SHP77 (cell line): ENCODE data around the gene KPNA6.
"Not testable (repeated sequence)": the region's sequence is repeated elsewhere in the genome, so short reads cannot be mapped to it uniquely, and the experiment has no call there.

Experiments
- DNase-seq, 2 experiments: peaks; one replicate each; lab custom pipeline; 2025; lab: John Stamatoyannopoulos, UW

The KPNA6 gene

GRCh38 chr1:32100807-32101708 lies 6.8 kb upstream of the KPNA6 start:
- no peak for DNase-seq

DNA sequence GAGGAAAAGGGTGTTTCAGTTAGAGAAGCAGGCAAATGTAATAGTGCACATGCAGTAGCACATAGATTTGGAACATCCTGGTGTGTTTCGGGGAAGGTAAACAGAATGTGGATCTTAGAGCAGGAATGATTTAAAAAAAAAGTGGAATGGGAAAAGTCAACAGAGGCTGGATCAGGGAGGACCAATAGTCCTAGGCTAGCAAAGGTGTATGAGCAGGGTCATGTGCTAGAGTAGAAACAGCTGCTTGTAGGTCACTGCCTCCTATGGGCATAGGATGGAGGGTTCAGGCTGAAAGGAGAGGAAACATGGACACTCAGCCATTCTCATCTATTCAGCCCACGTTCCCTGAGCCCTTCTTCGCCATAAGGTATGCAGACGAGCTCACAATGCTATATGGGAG lies 3.7 kb upstream of the KPNA6 start:
- DNase-seq, result no peak

DNA sequence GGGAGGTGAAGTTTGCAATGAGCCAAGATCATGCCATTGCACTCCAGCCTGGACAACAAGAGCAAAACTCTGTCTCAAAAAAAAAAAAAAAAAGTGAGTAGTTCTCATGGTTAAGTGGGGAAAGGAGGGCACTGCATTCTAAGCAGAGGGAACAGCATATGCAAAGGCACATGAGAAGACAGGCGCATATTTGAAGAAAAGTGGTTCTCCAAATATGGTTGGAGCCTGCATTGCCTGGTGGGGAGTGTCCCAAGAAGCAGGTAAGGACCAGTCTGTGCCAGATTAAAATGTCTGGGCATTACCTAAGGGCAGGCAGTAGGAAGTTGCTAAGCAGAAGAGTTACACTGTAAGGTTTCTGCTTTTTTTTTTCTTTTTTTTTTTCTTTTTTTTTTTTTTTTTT lies 2.5 kb upstream of the KPNA6 start:
- DNase-seq, result no peak

DNA sequence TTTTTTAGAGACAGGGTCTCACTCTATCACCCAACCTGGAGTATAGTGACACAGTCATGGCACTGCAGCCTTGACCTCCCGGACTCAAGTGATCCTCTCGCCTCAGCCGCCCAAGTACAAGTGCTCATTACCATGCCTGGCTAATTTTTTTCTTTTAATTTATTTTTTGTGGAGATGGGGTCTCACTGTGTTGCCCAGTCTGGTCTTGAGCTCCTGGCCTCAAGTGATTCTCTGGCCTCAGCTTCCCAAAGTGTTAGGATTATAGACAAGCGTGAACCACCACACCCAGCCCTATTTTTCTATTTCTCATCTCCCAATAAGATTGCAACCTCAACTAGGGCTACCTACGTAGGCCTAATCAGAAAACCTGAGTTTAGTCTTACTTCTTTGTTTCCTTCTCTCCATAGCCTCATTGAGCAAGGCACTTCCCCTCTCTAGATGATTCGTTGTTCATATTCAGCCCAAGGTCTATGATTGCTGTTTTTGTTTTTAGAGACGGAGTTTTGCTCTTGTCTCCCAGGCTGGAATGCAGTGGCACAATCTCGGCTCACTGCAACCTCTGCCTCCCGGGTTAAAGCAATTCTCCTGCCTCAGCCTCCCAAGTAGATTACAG lies 1.1 kb upstream of the KPNA6 start:
- DNase-seq, result no peak

DNA sequence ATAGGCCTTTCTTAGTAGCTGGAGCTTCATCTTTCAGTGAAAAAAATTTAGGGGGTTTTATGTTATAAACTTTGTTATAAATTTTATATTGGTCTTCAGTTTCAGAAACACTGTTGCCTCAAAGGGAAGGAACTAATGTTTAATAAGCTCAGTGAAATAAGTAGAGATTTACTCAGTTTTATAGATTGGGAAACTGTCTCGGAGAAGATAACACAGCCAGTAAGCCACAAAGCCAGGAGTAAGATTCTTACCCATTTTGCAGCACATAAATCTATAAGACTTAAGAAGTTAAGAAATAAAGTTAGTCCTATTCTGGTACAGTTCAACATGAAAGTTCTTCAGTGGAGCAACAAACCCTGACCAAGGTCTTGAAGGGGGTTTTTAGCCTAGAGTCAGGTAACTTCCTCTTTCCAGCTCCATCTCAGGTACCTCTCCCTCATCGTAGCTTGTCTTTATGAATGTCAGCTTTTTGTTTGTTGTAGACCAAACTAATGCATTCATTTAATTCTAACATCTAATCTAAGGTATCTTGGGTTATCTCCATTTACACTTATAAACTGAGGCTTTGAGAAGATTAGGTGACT lies 3.3 kb downstream of the KPNA6 start:
- DNase-seq, result no peak

GRCh38 chr1:32111789-32112188 lies 3.9 kb downstream of the KPNA6 start:
- no peak for DNase-seq

DNA sequence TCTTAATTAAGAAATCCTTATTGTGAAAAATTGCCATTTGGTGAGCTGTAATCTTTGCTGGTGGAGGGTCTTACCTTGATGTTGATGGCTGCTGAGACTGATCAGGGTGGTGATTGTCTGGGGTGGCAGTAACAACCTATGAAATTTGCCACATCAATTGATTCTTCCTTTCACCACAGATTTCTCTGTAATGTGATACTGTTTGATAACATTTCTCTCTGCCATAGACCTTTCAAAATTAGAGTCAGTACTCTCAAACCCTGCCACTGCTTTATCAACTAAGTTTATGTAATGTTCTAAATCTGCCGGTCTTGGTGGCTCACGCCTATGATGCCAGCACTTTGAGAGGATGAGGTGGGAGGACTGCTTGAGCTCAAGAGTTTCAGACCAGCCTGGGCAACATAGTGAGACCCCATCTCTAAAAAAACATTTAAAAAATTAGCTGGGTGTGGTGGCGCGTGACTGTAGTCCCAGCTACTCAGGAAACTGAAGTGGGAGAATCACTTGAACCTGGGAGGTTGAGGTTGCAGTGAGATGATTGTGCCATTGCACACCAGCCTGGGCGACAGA lies 5.0 kb downstream of the KPNA6 start:
- DNase-seq, result no peak

- DNase-seq, result not testable (repeated sequence)
Measured at GRCh38 chr1:32113436-32113835, 5.6 kb downstream of the KPNA6 start.

- DNase-seq, result no peak
Measured at GRCh38 chr1:32114420-32114819, 6.6 kb downstream of the KPNA6 start.

GRCh38 chr1:32115496-32115895 lies 7.6 kb downstream of the KPNA6 start:
- no peak for DNase-seq

- no peak for DNase-seq
Measured at GRCh38 chr1:32116531-32116930, 8.7 kb downstream of the KPNA6 start.

- no peak for DNase-seq
Measured at GRCh38 chr1:32122151-32122550, 14.3 kb downstream of the KPNA6 start.

DNA sequence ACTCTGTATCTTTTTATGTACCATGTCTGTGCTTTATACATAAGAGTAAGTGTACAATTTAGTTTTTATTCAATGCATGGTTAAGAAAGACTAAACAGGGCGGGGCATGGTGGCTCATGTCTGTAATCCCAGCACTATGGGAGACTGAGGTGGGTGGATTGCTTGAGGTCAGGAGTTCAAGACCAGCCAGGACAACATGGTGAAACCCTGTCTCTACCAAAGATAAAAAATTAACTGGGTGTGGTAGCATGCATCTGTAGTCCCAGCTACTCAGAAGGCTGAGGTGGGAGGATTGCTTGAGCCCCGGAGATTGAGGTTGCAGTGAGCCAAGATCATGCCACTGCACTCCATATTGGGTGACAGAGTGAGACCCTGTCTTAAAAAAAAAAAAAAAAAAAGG lies 15.5 kb downstream of the KPNA6 start:
- not testable (repeated sequence) for DNase-seq

DNA sequence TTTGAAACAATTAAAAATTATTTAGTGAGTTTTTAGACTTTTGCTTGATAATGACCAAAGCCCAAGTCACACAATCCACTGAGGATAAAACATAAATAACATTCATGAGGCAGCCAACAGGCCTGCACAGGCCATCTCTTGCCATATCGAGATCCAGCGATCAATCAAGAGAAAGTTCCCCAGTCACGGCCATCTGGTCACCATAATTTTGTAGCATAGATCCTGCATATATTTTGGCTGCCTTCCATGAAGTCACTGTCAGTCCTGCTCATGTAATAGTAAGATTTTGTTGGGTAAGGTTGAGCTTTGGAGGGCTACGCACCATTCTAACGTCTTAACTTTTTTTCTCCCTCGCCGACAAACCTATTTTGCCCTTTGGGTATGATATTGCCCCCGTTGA lies 17.5 kb downstream of the KPNA6 start:
- no peak for DNase-seq

DNA sequence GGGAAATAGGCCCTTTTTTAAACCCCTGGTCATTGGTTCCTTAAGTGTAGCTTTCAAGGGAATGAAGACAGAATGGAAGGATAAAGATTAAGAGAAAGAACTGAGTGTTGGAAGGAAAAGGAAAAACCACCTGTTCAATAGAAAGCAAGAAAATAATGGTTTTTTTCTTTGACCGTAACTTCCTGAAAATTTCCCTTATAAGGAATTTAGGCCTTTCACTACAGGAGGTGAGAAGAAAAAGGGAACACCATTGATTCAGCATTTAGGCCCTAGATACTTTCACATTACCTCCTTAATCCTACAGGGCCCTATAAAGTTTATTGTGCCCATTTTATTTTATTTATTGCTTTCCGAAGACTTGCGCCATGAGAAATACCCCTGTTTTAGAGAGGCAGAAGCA lies 18.9 kb downstream of the KPNA6 start:
- no peak for DNase-seq

DNA sequence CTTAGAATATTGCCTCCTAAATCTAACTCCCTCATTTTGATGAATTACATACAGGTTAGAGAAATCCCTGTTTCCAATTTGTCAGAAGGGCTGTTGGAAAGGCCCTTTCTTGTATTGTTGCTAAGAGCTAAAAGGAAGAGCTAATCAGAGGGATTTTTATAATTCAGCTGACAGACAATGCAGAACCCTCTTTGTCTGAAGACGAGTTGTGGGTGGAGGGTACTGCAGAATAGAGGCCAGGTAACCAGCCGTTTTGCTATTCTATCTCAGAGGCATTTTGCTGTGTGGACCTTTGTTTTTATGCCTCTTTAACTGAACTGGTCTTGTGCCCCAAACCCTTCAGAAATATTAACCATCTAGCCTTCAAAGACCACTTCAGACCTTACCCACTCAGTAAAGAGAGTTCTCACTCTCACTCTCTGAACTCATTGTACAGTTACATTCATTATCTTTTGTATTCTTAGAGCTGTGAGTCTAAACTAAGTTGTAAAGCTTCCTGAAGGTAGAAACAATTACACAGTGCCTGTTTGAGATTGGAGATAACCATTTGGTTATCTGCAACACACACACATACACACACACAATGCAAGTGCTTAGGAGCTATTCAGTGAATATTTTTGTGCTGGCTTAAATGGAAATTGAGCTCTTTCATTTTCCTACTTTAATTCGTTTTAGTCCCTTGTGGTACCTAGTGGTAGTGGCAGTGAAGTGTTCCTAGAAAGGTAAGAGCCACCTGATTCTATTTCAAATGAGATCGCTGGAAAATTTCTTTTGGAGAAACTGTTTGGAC lies 19.7 kb downstream of the KPNA6 start:
- no peak for DNase-seq

GRCh38 chr1:32128479-32128878 lies 20.6 kb downstream of the KPNA6 start:
- no peak for DNase-seq

- no peak for DNase-seq
Measured at GRCh38 chr1:32128964-32129363, 21.1 kb downstream of the KPNA6 start.

GRCh38 chr1:32133950-32134280 lies 26.1 kb downstream of the KPNA6 start:
- not testable (repeated sequence) for DNase-seq

GRCh38 chr1:32137111-32137510 lies 29.3 kb downstream of the KPNA6 start:
- no peak for DNase-seq

GRCh38 chr1:32138965-32139364 lies 31.1 kb downstream of the KPNA6 start:
- DNase-seq, result no peak
